A549 (cell line): ENCODE measurements around the gene PRKCE. TPM values are rescaled to one million over a fixed set of nuclear protein-coding genes. Genes with fewer than 3 reads are reported as not detected.

ENCODE experiments used
- ATAC-seq, 2 experiments: fragments of 200-7000 bp in 1 of 2; fragments of >200 bp in 1 of 2; cut with Nextera tagmentation in 1 of 2; cut with Tn5 transposase in 1 of 2; 3 replicates each; pipeline versions ENCODE4 v1.8.0 to v1.9.1; 2018 to 2020; ENCODE audit warnings: mild to moderate bottlenecking in 1 of 2, moderate library complexity in 1 of 2
- CTCF ChIA-PET: fragments of 300-600 bp; sonication (Branson Sonifier 250); formaldehyde crosslinking; extraction: SDS; loops from one replicate; lab custom pipeline; 2021; ENCODE audit warnings: antibody characterized with exemption, inconsistent platforms; lab: Yijun Ruan, JAX
- POLR2A ChIA-PET: fragments of 350-600 bp; formaldehyde crosslinking; extraction: SDS; loops from one replicate; lab custom pipeline; 2021; ENCODE audit warnings: antibody characterized with exemption, inconsistent platforms; lab: Yijun Ruan, JAX
- DNase-seq, 2 experiments: peaks; one replicate each; pipeline versions ENCODE4 v3.0.0 to v3.0.0-alpha.2; 2011 to 2016; ENCODE audit warnings: low read depth in 1 of 2, low spot score in 1 of 2
- FAIRE-seq: peaks from 2 replicates; lab custom pipeline; 2011; peaks lifted over from hg19 to GRCh38; lab: Jason Lieb, UNC
- H3K27ac ChIP-seq, 2 experiments: fragments of >200 bp; sonication (Bioruptor Twin); formaldehyde crosslinking; 3 replicates each; pipeline ENCODE4 v1.5.1; 2016 to 2017
- H3K4me1 ChIP-seq: fragments of >200 bp; sonication (Bioruptor Twin); formaldehyde crosslinking; 3 replicates; pipeline ENCODE4 v1.6.1; 2016
- H3K4me2 ChIP-seq: fragments of >200 bp; sonication (Bioruptor Twin); formaldehyde crosslinking; 3 replicates; pipeline ENCODE4 v1.6.1; 2016
- H3K4me3 ChIP-seq: fragments of >200 bp; sonication (Bioruptor Twin); formaldehyde crosslinking; 3 replicates; pipeline ENCODE4 v1.5.1; 2016
- H3K9me3 ChIP-seq: fragments of >200 bp; sonication (Bioruptor Twin); formaldehyde crosslinking; 3 replicates; pipeline ENCODE4 v1.6.1; 2016
- ATOH8 ChIP-seq: fragments of 250-450 bp; sonication (Bioruptor Pico); IDR thresholded peaks from 2 replicates; pipeline ENCODE4 v1.5.0; 2020; ENCODE audit warnings: low read depth, mild to moderate bottlenecking, moderate library complexity
- CBX8 ChIP-seq: fragments of 200-600 bp; sonication (generic); IDR thresholded peaks from 2 replicates; pipeline ENCODE4 v1.6.1; 2016
- CEBPB ChIP-seq, 2 experiments: fragments of >200 bp in 1 of 2; sonication (Bioruptor Twin) in 1 of 2; formaldehyde crosslinking in 1 of 2; IDR thresholded peaks; 2 replicates each; pipeline ENCODE4 v1.6.1; 2012 to 2016
- ESRRA ChIP-seq: fragments of 150-350 bp; IDR thresholded peaks from 2 replicates; pipeline ENCODE4 v1.6.1; 2014; ENCODE audit warnings: mild to moderate bottlenecking, low read length, borderline replicate concordance
- FOSL2 ChIP-seq, 2 experiments: fragments of 450-650 bp in 1 of 2; fragments of >200 bp in 1 of 2; sonication (Bioruptor Twin) in 1 of 2; formaldehyde crosslinking; IDR thresholded peaks; 2 replicates each; pipeline versions ENCODE4 v1.5.0 to v1.6.1; 2016 to 2020; ENCODE audit warnings: mild to moderate bottlenecking in 1 of 2, moderate library complexity in 1 of 2
- GATA3 ChIP-seq: IDR thresholded peaks from 2 replicates; pipeline ENCODE4 v1.6.1; 2012; ENCODE audit warnings: borderline replicate concordance
- HMGXB4 ChIP-seq: fragments of 250-450 bp; sonication (Bioruptor Pico); IDR thresholded peaks from 2 replicates; pipeline ENCODE4 v1.5.0; 2021; ENCODE audit warnings: mild to moderate bottlenecking, moderate library complexity, borderline replicate concordance
- JUN ChIP-seq, 2 experiments: fragments of >200 bp; sonication (Bioruptor Twin); formaldehyde crosslinking; IDR thresholded peaks; 2 replicates in 1 of 2; 3 replicates in 1 of 2; pipeline ENCODE4 v1.6.1; 2016 to 2017
- MAFK ChIP-seq: fragments of 450-650 bp; IDR thresholded peaks from 2 replicates; pipeline ENCODE4 v1.6.1; 2014; ENCODE audit not compliant: partially characterized antibody
- MAX ChIP-seq: IDR thresholded peaks from 2 replicates; pipeline ENCODE4 v1.6.1; 2012
- MAZ ChIP-seq: fragments of 150-350 bp; IDR thresholded peaks from 2 replicates; pipeline ENCODE4 v1.6.1; 2014; ENCODE audit warnings: antibody characterized with exemption, low read depth, low read length, borderline replicate concordance
- PBX3 ChIP-seq: IDR thresholded peaks from 2 replicates; pipeline ENCODE4 v1.6.1; 2012
- PHF8 ChIP-seq: fragments of 200-600 bp; sonication (generic); IDR thresholded peaks from 2 replicates; pipeline ENCODE4 v1.6.1; 2016; ENCODE audit warnings: low read depth, mild to moderate bottlenecking, antibody characterized with exemption, moderate library complexity, borderline replicate concordance
- POLR2A ChIP-seq: IDR thresholded peaks from 2 replicates; pipeline ENCODE4 v1.6.1; 2012; ENCODE audit warnings: mild to moderate bottlenecking, low read length
- RFX5 ChIP-seq: fragments of 450-650 bp; IDR thresholded peaks from 2 replicates; pipeline ENCODE4 v1.7.1; 2014; ENCODE audit warnings: antibody characterized with exemption, mild to moderate bottlenecking, moderate library complexity
- SMC3 ChIP-seq: fragments of >200 bp; sonication (Bioruptor Twin); formaldehyde crosslinking; IDR thresholded peaks from 3 replicates; pipeline ENCODE4 v1.6.1; 2018; ENCODE audit warnings: inconsistent platforms
- TFCP2L1 ChIP-seq: fragments of 250-450 bp; sonication (Bioruptor Pico); IDR thresholded peaks from 2 replicates; pipeline ENCODE4 v1.5.0; 2021; ENCODE audit warnings: mild to moderate bottlenecking
- USF2 ChIP-seq: fragments of 450-650 bp; IDR thresholded peaks from 2 replicates; pipeline ENCODE4 v1.6.1; 2014; ENCODE audit warnings: antibody characterized with exemption
- WGBS: methylation state at CpG from one replicate; pipeline ENCODE4 v1.1.6; 2017; ENCODE audit errors: missing lambda C conversion rate; 5-methylcytosine and 5-hydroxymethylcytosine counted together
- polyA plus RNA-seq, 4 experiments: library from polyadenylated mRNA; depleted of rRNA in 3 of 4; stranded (reverse); fragments of >200 nt; fragmentation: RNase III in 1 of 4; extraction: RNeasy Plus Mini Kit Qiagen cat#74134 plus additional on column Dnase treatment in 1 of 4; gene quantifications; 2 replicates in 3 of 4; 3 replicates in 1 of 4; pipeline ENCODE4 v1.2.3, GENCODE V29; 2011 to 2017

PRKCE gene
- polyA plus RNA-seq, 2 of the 4 experiments (the other 2 are of a cell fraction): 11.5 to 12.0 TPM

- POLR2A ChIA-PET: no interaction called here
- Histone ChIP-seq H3K9me3 (no peaks in the 10 kb centered on the region), H3K4me2 (no peak overlapping the region), H3K27ac (peak overlapping the region in 1 of 2 experiments; percentile 34; a peak in 2 of 6 replicates), H3K4me1 (peaks cover 20% of the 10 kb centered on the region), H3K4me3 (no peak overlapping the region)
- ATAC-seq (no peak), FAIRE-seq (no peak), DNase-seq (no peak)
- 71% methylated on average over 8 of the region's 8 CpGs for WGBS
- no peak for TF ChIP-seq MAZ
- no peak for TF ChIP-seq ESRRA
- no peak for TF ChIP-seq PBX3
- TF ChIP-seq MAX: no peak
- TF ChIP-seq MAFK: no peak
- no peak for TF ChIP-seq USF2
- TF ChIP-seq GATA3: no peak
- no peak for TF ChIP-seq HMGXB4 (CRISPR knock-in tag)
- TF ChIP-seq CBX8: no peak
- no peak for TF ChIP-seq PHF8
- TF ChIP-seq TFCP2L1: no peak
- TF ChIP-seq JUN (IDR thresholded peaks at IDR 0.05): no peak
- TF ChIP-seq FOSL2 (IDR thresholded peaks at IDR 0.05): no peak
- TF ChIP-seq FOSL2 (CRISPR knock-in tag; IDR thresholded peaks at IDR 0.05): no peak
- TF ChIP-seq ATOH8 (CRISPR knock-in tag): no peak
- TF ChIP-seq POLR2A: no peak
- TF ChIP-seq SMC3: no peak
- TF ChIP-seq CEBPB (IDR thresholded peaks at IDR 0.05): no peak
- no peak for TF ChIP-seq RFX5
- CTCF ChIA-PET: interaction anchor here (1.3 to 2.1 kb wide), 2 partner anchors 14 to 40 kb away, joined by 3 to 6 read pairs; no protein-coding TSS in a partner anchor
These were observed 585.7 kb downstream of the PRKCE start for GRCh38 chr2:46236876-46237859.

Other genes with a start within 250 kb of the PRKCE start
- 10.6 and 13.7 TPM in 2 replicates for gene SRBD1, start 40.4 kb upstream of the PRKCE start, polyA plus RNA-seq (2011; rRNA removed)
- 11.0 to 12.0 TPM (median 11.3 TPM) in 3 replicates for gene SRBD1, start 40.4 kb upstream of the PRKCE start, polyA plus RNA-seq (2017; fragmentation: RNase III; extraction: RNeasy Plus Mini Kit Qiagen cat#74134 plus additional on column Dnase treatment)